ENCODE results near the gene DUSP8. TPM values are rescaled to one million over a fixed set of nuclear protein-coding genes. Genes with fewer than 3 reads are reported as not detected.

The DUSP8 gene
- polyA plus RNA-seq, 1 of the 3 experiments (the other 2 are of a cell fraction), result 2.0 TPM

- CTCF ChIA-PET, result interaction anchor here (0.6 to 3.2 kb wide), 6 partner anchors 9 to 77 kb away, joined by 3 to 18 read pairs (median 9); no protein-coding TSS in a partner anchor
- Histone ChIP-seq H3F3A (replicated peaks; ENCODE audit: insufficient read depth) (no peaks in the 10 kb centered on the region), H3K4me3 (ENCODE audit: low read depth in 2 of 2, low read length in 1 of 2) (no peak overlapping the region), H3K27ac (ENCODE audit: low read depth in 2 of 2, low read length in 1 of 2) (no peak overlapping the region), H3K9me3 (no peaks in the 10 kb centered on the region), H3K4me1 (ENCODE audit: control insufficient read depth in 1 of 2, insufficient read depth in 2 of 2, low read depth in 1 of 2, low read length in 1 of 2) (peaks cover 0 to 12% of the 10 kb centered on the region in 2 experiments; a peak in 2 of 4 replicates), H3K36me3 (replicated peaks in 1 of 2; ENCODE audit: control insufficient read depth in 1 of 2, insufficient read depth in 2 of 2, low read length in 1 of 2) (no peaks in the 10 kb centered on the region), H4K20me1 (ENCODE audit: insufficient read depth) (no peaks in the 10 kb centered on the region), H3K79me2 (ENCODE audit: insufficient read depth) (no peaks in the 10 kb centered on the region), H3K27me3 (ENCODE audit: insufficient read depth) (no peaks in the 10 kb centered on the region), H2AFZ (ENCODE audit: low read depth) (no peak overlapping the region), H3K9ac (no peak overlapping the region), H3K4me2 (no peak overlapping the region), H3K9me2 (no peaks in the 10 kb centered on the region)
- TF ChIP-seq ELF1 (IDR thresholded peaks at IDR 0.05), result no peak
- TF ChIP-seq POLR2AphosphoS5 (IDR thresholded peaks at IDR 0.05; ENCODE audit: low read depth, low read length), result no peak
- no peak for TF ChIP-seq GABPA (IDR thresholded peaks at IDR 0.05; ENCODE audit: low read depth)
- TF ChIP-seq FOSL2 (IDR thresholded peaks at IDR 0.05; ENCODE audit: borderline replicate concordance, low read depth), result no peak
- TF ChIP-seq REST (IDR thresholded peaks at IDR 0.05; ENCODE audit: low read depth, low read length), result no peak
- TF ChIP-seq TAF1 (IDR thresholded peaks at IDR 0.05; ENCODE audit: borderline replicate concordance, low read depth, low read length), result no peak
- TF ChIP-seq MEF2A (IDR thresholded peaks at IDR 0.05; ENCODE audit: borderline replicate concordance, low read depth), result no peak
- no peak for TF ChIP-seq NFIC (IDR thresholded peaks at IDR 0.05; ENCODE audit: borderline replicate concordance)
- TF ChIP-seq SMC3 (IDR thresholded peaks at IDR 0.05; ENCODE audit: low read depth, low read length), result no peak
- TF ChIP-seq FOXM1 (IDR thresholded peaks at IDR 0.05; ENCODE audit: low read depth), result no peak
- DNase-seq, result no peak
- POLR2A ChIA-PET, result no interaction called here
- 91% methylated on average over 3 of the region's 13 CpGs for WGBS (ENCODE audit: low lambda C conversion rate)
Observed at GRCh38 chr11:1554981-1555712, 16.9 kb downstream of the DUSP8 start.

- Histone ChIP-seq H3K4me1 (ENCODE audit: control insufficient read depth in 1 of 2, insufficient read depth in 2 of 2, low read depth in 1 of 2, low read length in 1 of 2) (peaks cover 0 to 8% of the 10 kb centered on the region in 2 experiments; a peak in 1 of 4 replicates), H3F3A (replicated peaks; ENCODE audit: insufficient read depth) (no peaks in the 10 kb centered on the region), H3K27ac (ENCODE audit: low read depth in 2 of 2, low read length in 1 of 2) (no peak overlapping the region), H3K36me3 (replicated peaks in 1 of 2; ENCODE audit: control insufficient read depth in 1 of 2, insufficient read depth in 2 of 2, low read length in 1 of 2) (no peaks in the 10 kb centered on the region), H3K9ac (no peak overlapping the region), H3K27me3 (ENCODE audit: insufficient read depth) (no peaks in the 10 kb centered on the region), H3K9me2 (no peaks in the 10 kb centered on the region), H3K9me3 (no peaks in the 10 kb centered on the region), H3K4me2 (no peak overlapping the region), H3K4me3 (ENCODE audit: low read depth in 2 of 2, low read length in 1 of 2) (no peak overlapping the region), H2AFZ (ENCODE audit: low read depth) (no peak overlapping the region), H4K20me1 (ENCODE audit: insufficient read depth) (no peaks in the 10 kb centered on the region), H3K79me2 (ENCODE audit: insufficient read depth) (no peaks in the 10 kb centered on the region)
- no peak for DNase-seq
- ChIA-PET POLR2A (interaction anchor here (0.6 to 1.3 kb wide), 2 partner anchors 21 to 602 kb away, joined by 4 read pairs; no protein-coding TSS in a partner anchor), CTCF (interaction anchor here (0.6 to 3.2 kb wide), 6 partner anchors 8 to 99 kb away, joined by 3 to 18 read pairs (median 4); no protein-coding TSS in a partner anchor)
- no peak for TF ChIP-seq SIN3A (IDR thresholded peaks at IDR 0.05; ENCODE audit: borderline replicate concordance, low read depth, low read length)
- no peak for TF ChIP-seq ZBTB33 (IDR thresholded peaks at IDR 0.05; ENCODE audit: borderline replicate concordance, low read depth)
- TF ChIP-seq ELF1 (IDR thresholded peaks at IDR 0.05), result no peak
- TF ChIP-seq TAF1 (IDR thresholded peaks at IDR 0.05; ENCODE audit: borderline replicate concordance, low read depth, low read length), result no peak
- TF ChIP-seq IRF3 (IDR thresholded peaks at IDR 0.05; ENCODE audit: low read depth, low read length), result no peak
- no peak for TF ChIP-seq GABPA (IDR thresholded peaks at IDR 0.05; ENCODE audit: low read depth)
- TF ChIP-seq FOXM1 (IDR thresholded peaks at IDR 0.05; ENCODE audit: low read depth), result no peak
- no peak for TF ChIP-seq SMC3 (IDR thresholded peaks at IDR 0.05; ENCODE audit: low read depth, low read length)
- no peak for TF ChIP-seq MEF2A (IDR thresholded peaks at IDR 0.05; ENCODE audit: borderline replicate concordance, low read depth)
- no peak for TF ChIP-seq USF1 (IDR thresholded peaks at IDR 0.05; ENCODE audit: borderline replicate concordance, low read depth)
- no peak for TF ChIP-seq RAD21 (IDR thresholded peaks at IDR 0.05; ENCODE audit: low read length)
- TF ChIP-seq GATA2 (CRISPR knock-in tag; IDR thresholded peaks at IDR 0.05), result no peak
- 88% methylated on average over 15 of the region's 20 CpGs for WGBS (ENCODE audit: low lambda C conversion rate)
Observed at GRCh38 chr11:1553808-1554594, 18.1 kb downstream of the DUSP8 start.
